ENCODE data around the gene TLE3.

The TLE3 gene

GRCh38 chr15:70098461-70099166 is 897 bp upstream of the TLE3 start:
- DNase-seq (ENCODE audit: low spot score), result no peak

GRCh38 chr15:70098153-70098460 is 390 bp upstream of the TLE3 start:
- DNase-seq (ENCODE audit: low spot score), result no peak

- no peak for DNase-seq (ENCODE audit: low spot score)
These were observed 725 bp downstream of the TLE3 start for GRCh38 chr15:70097063-70097320.

- no peak for DNase-seq (ENCODE audit: low spot score)
These were observed 1.3 kb downstream of the TLE3 start for GRCh38 chr15:70096215-70097062.

GRCh38 chr15:70095408-70096214 is 2.1 kb downstream of the TLE3 start:
- no peak for DNase-seq (ENCODE audit: low spot score)

GRCh38 chr15:70094690-70095311 is 2.9 kb downstream of the TLE3 start:
- DNase-seq (ENCODE audit: low spot score), result no peak

- DNase-seq (ENCODE audit: low spot score), result peak; percentile 54
These were observed 4.0 kb downstream of the TLE3 start for GRCh38 chr15:70093481-70094319.

- no peak for DNase-seq (ENCODE audit: low spot score)
These were observed 4.6 kb downstream of the TLE3 start for GRCh38 chr15:70093070-70093469.

- DNase-seq (ENCODE audit: low spot score), result no peak
These were observed 5.2 kb downstream of the TLE3 start for GRCh38 chr15:70092464-70093027.

GRCh38 chr15:70091726-70092463 is 5.8 kb downstream of the TLE3 start:
- peak; percentile 77 for DNase-seq (ENCODE audit: low spot score)

- peak; percentile 64 for DNase-seq (ENCODE audit: low spot score)
These were observed 7.1 kb downstream of the TLE3 start for GRCh38 chr15:70090436-70091296.

- no peak for DNase-seq (ENCODE audit: low spot score)
These were observed 8.1 kb downstream of the TLE3 start for GRCh38 chr15:70089692-70089971.

- DNase-seq (ENCODE audit: low spot score), result no peak
These were observed 8.6 kb downstream of the TLE3 start for GRCh38 chr15:70088887-70089691.

GRCh38 chr15:70088455-70088854 is 9.3 kb downstream of the TLE3 start:
- no peak for DNase-seq (ENCODE audit: low spot score)

- DNase-seq (ENCODE audit: low spot score), result no peak
These were observed 9.9 kb downstream of the TLE3 start for GRCh38 chr15:70087708-70088352.

GRCh38 chr15:70086636-70087035 is 11.1 kb downstream of the TLE3 start:
- no peak for DNase-seq (ENCODE audit: low spot score)

- DNase-seq (ENCODE audit: low spot score), result no peak
These were observed 13.3 kb downstream of the TLE3 start for GRCh38 chr15:70084461-70084860.

GRCh38 chr15:70083946-70084345 is 13.8 kb downstream of the TLE3 start:
- DNase-seq (ENCODE audit: low spot score), result no peak

GRCh38 chr15:70083418-70083817 is 14.3 kb downstream of the TLE3 start:
- no peak for DNase-seq (ENCODE audit: low spot score)
